ENCODE data around the gene SRGAP1. TPM values are rescaled to one million over a fixed set of nuclear protein-coding genes. Genes with fewer than 3 reads are reported as not detected.
A peak's percentile ranks its signal among the peaks of the same experiment; 100 is the strongest.
"Not testable (repeated sequence)": the region's sequence is repeated elsewhere in the genome, so short reads cannot be mapped to it uniquely, and the experiment has no call there.

SRGAP1 gene
- total RNA-seq, 1 donor from 2014 or later: 40.8 TPM

GRCh38 chr12:64066776-64067175 is 222.3 kb downstream of the SRGAP1 start:
- FAIRE-seq (no peak), DNase-seq (ENCODE audit: low spot score in 2 of 2) (no peak)

GRCh38 chr12:64070454-64070853 is 226.0 kb downstream of the SRGAP1 start:
- FAIRE-seq: no peak

GRCh38 chr12:64072916-64073575 is 228.5 kb downstream of the SRGAP1 start:
- DNase-seq (ENCODE audit: low spot score in 2 of 2) (no peak), FAIRE-seq (no peak)

More at GRCh38 chr12:64070454-64070853, 226.0 kb downstream of the SRGAP1 start:
- no peak for DNase-seq (ENCODE audit: low spot score in 2 of 2)

- DNase-seq (ENCODE audit: low spot score in 2 of 2); FAIRE-seq: not testable (repeated sequence)
These were observed 232.1 kb downstream of the SRGAP1 start for GRCh38 chr12:64076565-64076964.

- FAIRE-seq (no peak), DNase-seq (ENCODE audit: low spot score in 2 of 2) (no peak)
These were observed 233.4 kb downstream of the SRGAP1 start for GRCh38 chr12:64077922-64078321.

- DNase-seq (ENCODE audit: low spot score in 2 of 2) (no peak), FAIRE-seq (no peak)
These were observed 236.0 kb downstream of the SRGAP1 start for GRCh38 chr12:64080319-64081007.

- FAIRE-seq: no peak
- no peak for DNase-seq (ENCODE audit: low spot score in 2 of 2)
These were observed 236.5 kb downstream of the SRGAP1 start for GRCh38 chr12:64081008-64081404.

GRCh38 chr12:64082116-64082515 is 237.6 kb downstream of the SRGAP1 start:
- FAIRE-seq (no peak), DNase-seq (ENCODE audit: low spot score in 2 of 2) (no peak)

- FAIRE-seq: no peak
- DNase-seq (ENCODE audit: low spot score in 2 of 2): no peak
These were observed 238.4 kb downstream of the SRGAP1 start for GRCh38 chr12:64082866-64083268.

- FAIRE-seq (no peak), DNase-seq (ENCODE audit: low spot score in 2 of 2) (peak; percentile 9 to 21)
These were observed 239.0 kb downstream of the SRGAP1 start for GRCh38 chr12:64083285-64084210.

- FAIRE-seq (no peak), DNase-seq (ENCODE audit: low spot score in 2 of 2) (no peak)
These were observed 240.7 kb downstream of the SRGAP1 start for GRCh38 chr12:64085154-64085553.

- no peak for DNase-seq (ENCODE audit: low spot score in 2 of 2)
- no peak for FAIRE-seq
These were observed 241.5 kb downstream of the SRGAP1 start for GRCh38 chr12:64085996-64086395.

- no peak for DNase-seq (ENCODE audit: low spot score in 2 of 2)
- FAIRE-seq: no peak
These were observed 242.4 kb downstream of the SRGAP1 start for GRCh38 chr12:64086946-64087345.

GRCh38 chr12:64087761-64088160 is 243.3 kb downstream of the SRGAP1 start:
- DNase-seq (ENCODE audit: low spot score in 2 of 2) (no peak), FAIRE-seq (no peak)

GRCh38 chr12:64088431-64089349 is 244.2 kb downstream of the SRGAP1 start:
- DNase-seq (ENCODE audit: low spot score in 2 of 2) (no peak), FAIRE-seq (no peak)

GRCh38 chr12:64090047-64090446 is 245.5 kb downstream of the SRGAP1 start:
- FAIRE-seq (no peak), DNase-seq (ENCODE audit: low spot score in 2 of 2) (no peak)

GRCh38 chr12:64091186-64091585 is 246.7 kb downstream of the SRGAP1 start:
- DNase-seq (ENCODE audit: low spot score in 2 of 2) (no peak), FAIRE-seq (no peak)

- no peak for DNase-seq (ENCODE audit: low spot score in 2 of 2)
- no peak for FAIRE-seq
These were observed 248.2 kb downstream of the SRGAP1 start for GRCh38 chr12:64092507-64093196.

GRCh38 chr12:64093689-64094088 is 249.2 kb downstream of the SRGAP1 start:
- FAIRE-seq (no peak), DNase-seq (ENCODE audit: low spot score in 2 of 2) (no peak)
